T-helper 2 cell treated with Interferon-gamma antibody and Interleukin-4, amounts not matched to agents 5 μg/mL and 100 μg/mL, for 36 hours (primary cell): ENCODE data around the gene TMEM187.
A peak's percentile ranks its signal among the peaks of the same experiment; 100 is the strongest.
"Not testable (repeated sequence)": the region's sequence is repeated elsewhere in the genome, so short reads cannot be mapped to it uniquely, and the experiment has no call there.

Source experiments
- DNase-seq: peaks from one replicate; pipeline ENCODE4 v3.0.0; 2021; ENCODE audit warnings: low spot score
- H3K27ac Mint-ChIP-seq: one replicate; pipeline ENCODE4 v1.8.0; 2021; ENCODE audit warnings: mild to moderate bottlenecking, mixed read lengths
- H3K27me3 Mint-ChIP-seq: one replicate; pipeline ENCODE4 v1.8.0; 2021; ENCODE audit warnings: low read depth, mixed read lengths
- H3K36me3 Mint-ChIP-seq: one replicate; pipeline ENCODE4 v1.8.0; 2021; ENCODE audit warnings: low read depth, mixed read lengths
- H3K4me1 Mint-ChIP-seq: one replicate; pipeline ENCODE4 v1.8.0; 2021; ENCODE audit warnings: low read depth, mixed read lengths
- H3K4me3 Mint-ChIP-seq: one replicate; pipeline ENCODE4 v1.8.0; 2022; ENCODE audit warnings: mild to moderate bottlenecking, moderate library complexity, mixed read lengths
- H3K9me3 Mint-ChIP-seq: one replicate; pipeline ENCODE4 v1.8.0; 2021; ENCODE audit warnings: mixed read lengths

Gene TMEM187

GRCh38 chrX:153981231-153981630 is 8.7 kb downstream of the TMEM187 start:
- Mint-ChIP-seq H3K4me3 (peak overlapping the region; percentile 84), H3K9me3 (no peaks in the 10 kb centered on the region), H3K36me3 (no peaks in the 10 kb centered on the region), H3K27ac (peak overlapping the region; percentile 93), H3K4me1 (peaks cover 33% of the 10 kb centered on the region), H3K27me3 (no peaks in the 10 kb centered on the region)
- no peak for DNase-seq

GRCh38 chrX:153981771-153982533 is 9.4 kb downstream of the TMEM187 start:
- Mint-ChIP-seq H3K27ac (peak overlapping the region; percentile 93), H3K4me3 (peak overlapping the region; percentile 84), H3K27me3 (no peaks in the 10 kb centered on the region), H3K36me3 (no peaks in the 10 kb centered on the region), H3K4me1 (peaks cover 33% of the 10 kb centered on the region), H3K9me3 (no peaks in the 10 kb centered on the region)
- peak; percentile 81 for DNase-seq

DNA sequence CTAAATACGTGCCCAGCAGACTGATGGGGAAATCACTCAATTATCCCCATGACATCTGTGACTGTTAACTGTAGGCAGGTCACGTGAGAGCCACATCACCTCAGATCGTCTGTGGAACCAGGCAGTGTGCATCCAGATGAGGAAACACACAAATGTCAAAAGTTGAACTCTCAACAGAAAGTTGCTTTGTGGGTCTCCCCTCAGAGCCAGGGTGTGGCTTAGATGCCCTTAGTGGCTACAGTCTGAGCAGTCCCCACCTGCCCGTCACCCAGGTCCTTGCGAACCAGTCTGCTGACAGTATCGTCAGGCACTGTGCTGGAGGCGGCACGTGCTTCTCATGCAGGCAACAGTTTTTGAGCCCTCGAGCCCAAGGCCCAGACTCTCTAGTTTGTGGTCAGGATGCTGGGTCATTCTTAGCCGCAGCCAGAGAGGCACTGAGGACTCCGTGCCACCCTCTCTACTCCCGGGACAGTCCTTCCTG is 10.8 kb downstream of the TMEM187 start:
- Mint-ChIP-seq H3K4me1 (peaks cover 33% of the 10 kb centered on the region), H3K36me3 (no peaks in the 10 kb centered on the region), H3K27ac (peak overlapping the region; percentile 70), H3K27me3 (no peaks in the 10 kb centered on the region), H3K9me3 (no peaks in the 10 kb centered on the region), H3K4me3 (peak overlapping the region; percentile 84)
- DNase-seq, result no peak

DNA sequence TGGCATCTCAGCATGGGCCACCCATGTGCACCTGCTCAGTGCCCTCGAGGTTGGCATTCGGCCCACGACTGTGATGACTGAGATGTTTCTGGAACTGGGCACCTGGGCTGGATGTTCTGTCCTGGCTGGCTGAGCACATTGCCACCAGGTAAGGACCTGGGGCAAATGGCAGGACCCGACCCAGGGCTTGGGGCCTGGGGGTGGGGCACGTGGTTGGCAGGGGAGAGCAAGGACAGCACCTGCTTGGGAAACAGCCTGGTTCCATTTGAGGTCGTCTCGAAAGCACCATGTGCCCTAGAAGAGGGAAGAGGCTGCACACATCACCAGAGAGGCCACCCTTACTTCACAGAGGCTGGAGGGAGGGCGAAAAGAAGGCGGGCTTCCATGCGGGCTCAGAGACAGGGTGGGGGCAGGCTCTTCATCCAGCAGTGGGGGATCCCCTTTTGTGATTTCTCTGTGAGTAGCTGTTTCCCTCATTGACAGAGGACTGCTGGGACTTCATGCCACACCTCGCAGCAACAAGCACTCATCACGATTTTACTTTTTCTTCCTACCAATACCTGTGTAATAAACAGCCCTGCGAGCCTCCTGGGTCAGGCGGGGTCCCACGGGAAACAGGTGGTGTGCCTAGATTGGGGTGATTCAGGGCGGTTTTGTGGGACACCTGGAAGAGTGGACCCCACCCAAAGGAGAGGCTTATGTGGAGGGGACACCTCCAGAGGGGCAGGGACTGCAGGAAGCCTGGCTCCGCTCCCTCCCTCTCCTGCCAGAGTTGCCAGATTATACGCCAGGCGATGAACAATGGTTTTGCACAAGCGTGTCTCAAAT is 12.0 kb downstream of the TMEM187 start:
- Mint-ChIP-seq H3K27ac (peak overlapping the region; percentile 93), H3K9me3 (no peaks in the 10 kb centered on the region), H3K4me1 (peaks cover 36% of the 10 kb centered on the region), H3K27me3 (no peaks in the 10 kb centered on the region), H3K4me3 (peak overlapping the region; percentile 77), H3K36me3 (no peaks in the 10 kb centered on the region)
- DNase-seq, result no peak

DNA sequence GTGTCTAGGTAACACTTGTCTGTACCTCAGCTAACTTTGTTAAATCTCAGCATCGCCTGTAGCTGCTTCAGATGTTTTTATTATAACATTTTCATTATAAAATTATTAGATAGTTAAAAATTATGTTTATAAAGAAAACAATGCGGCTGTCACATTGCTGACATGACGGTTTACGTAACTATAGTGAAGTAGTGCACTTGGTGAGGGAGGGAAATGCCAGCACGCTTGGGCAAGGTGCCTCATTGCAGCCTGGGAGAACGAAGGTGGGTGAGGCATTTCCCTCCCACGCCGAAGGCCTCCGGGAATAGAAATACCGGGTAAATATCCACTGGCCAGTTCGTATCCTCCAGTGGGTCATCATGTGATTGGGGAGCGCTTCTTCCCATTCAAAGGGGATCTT is 15.9 kb downstream of the TMEM187 start:
- DNase-seq, result no peak
- Mint-ChIP-seq H3K9me3 (no peaks in the 10 kb centered on the region), H3K36me3 (no peaks in the 10 kb centered on the region), H3K27me3 (no peaks in the 10 kb centered on the region), H3K27ac (no peak overlapping the region), H3K4me1 (peaks cover 14% of the 10 kb centered on the region), H3K4me3 (no peak overlapping the region)

- peaks cover 6% of the 10 kb centered on the region for H3K4me1 Mint-ChIP-seq
- H3K4me3 Mint-ChIP-seq, result no peak overlapping the region
- H3K27me3 Mint-ChIP-seq, result no peaks in the 10 kb centered on the region
- H3K36me3 Mint-ChIP-seq, result no peaks in the 10 kb centered on the region
- H3K27ac Mint-ChIP-seq, result no peak overlapping the region
- no peak for DNase-seq
- no peaks in the 10 kb centered on the region for H3K9me3 Mint-ChIP-seq
These were observed 17.6 kb downstream of the TMEM187 start for GRCh38 chrX:153989973-153990655.

GRCh38 chrX:153991013-153991580 is 18.5 kb downstream of the TMEM187 start:
- Mint-ChIP-seq H3K4me3 (no peak overlapping the region), H3K9me3 (no peaks in the 10 kb centered on the region), H3K27me3 (no peaks in the 10 kb centered on the region), H3K27ac (no peak overlapping the region), H3K36me3 (no peaks in the 10 kb centered on the region), H3K4me1 (peaks cover 6% of the 10 kb centered on the region)
- DNase-seq, result no peak

- Mint-ChIP-seq H3K27me3 (no peaks in the 10 kb centered on the region), H3K4me1 (peaks cover 6% of the 10 kb centered on the region), H3K4me3 (no peak overlapping the region), H3K36me3 (no peaks in the 10 kb centered on the region), H3K9me3 (no peaks in the 10 kb centered on the region), H3K27ac (no peak overlapping the region)
- no peak for DNase-seq
These were observed 19.6 kb downstream of the TMEM187 start for GRCh38 chrX:153992180-153992579.

DNA sequence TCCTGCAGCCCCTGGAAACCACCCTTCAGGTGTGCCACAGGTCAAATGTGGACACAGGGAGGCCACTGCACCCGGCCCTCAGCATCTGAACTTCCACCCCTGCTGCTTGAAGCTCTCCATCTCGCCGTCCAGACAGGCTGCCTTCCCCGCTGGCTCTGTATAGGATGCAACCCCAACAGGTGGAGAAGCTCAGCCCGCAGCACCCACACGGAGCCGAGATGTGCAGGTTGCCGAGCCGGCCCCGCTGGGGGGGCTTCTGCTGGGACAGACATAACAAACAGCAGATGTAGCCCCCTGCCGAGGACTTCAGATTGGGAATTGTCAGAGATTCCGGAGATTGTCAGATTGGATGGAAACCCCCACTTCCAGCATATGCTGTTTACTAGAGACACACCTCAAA is 20.5 kb downstream of the TMEM187 start:
- no peak overlapping the region for H3K27ac Mint-ChIP-seq
- no peak for DNase-seq
- no peaks in the 10 kb centered on the region for H3K27me3 Mint-ChIP-seq
- H3K9me3 Mint-ChIP-seq, result no peaks in the 10 kb centered on the region
- no peaks in the 10 kb centered on the region for H3K36me3 Mint-ChIP-seq
- no peak overlapping the region for H3K4me3 Mint-ChIP-seq
- peaks cover 6% of the 10 kb centered on the region for H3K4me1 Mint-ChIP-seq

DNA sequence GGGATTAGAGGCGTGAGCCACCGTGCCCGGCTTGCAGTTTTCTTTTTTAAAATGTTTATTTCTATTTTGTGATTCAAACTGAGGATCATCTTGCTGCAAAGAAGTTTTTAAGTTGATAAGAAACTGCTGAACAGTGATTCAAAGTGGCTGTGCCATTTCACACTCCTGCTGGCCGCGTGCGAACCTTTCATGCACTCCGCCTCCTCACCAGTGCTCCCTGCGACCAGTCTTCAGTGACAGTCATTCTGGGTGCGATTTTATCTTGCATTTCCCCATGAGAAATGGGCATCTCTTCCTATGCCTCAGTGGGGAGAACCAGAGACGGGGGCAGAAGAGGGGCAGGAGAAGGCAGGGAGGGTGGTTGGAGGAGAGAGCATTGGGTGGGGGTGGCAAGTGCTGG is 21.4 kb downstream of the TMEM187 start:
- H3K4me3 Mint-ChIP-seq, result no peak overlapping the region
- H3K9me3 Mint-ChIP-seq, result no peaks in the 10 kb centered on the region
- H3K27ac Mint-ChIP-seq, result no peak overlapping the region
- peaks cover 6% of the 10 kb centered on the region for H3K4me1 Mint-ChIP-seq
- no peaks in the 10 kb centered on the region for H3K36me3 Mint-ChIP-seq
- no peaks in the 10 kb centered on the region for H3K27me3 Mint-ChIP-seq
- DNase-seq, result no peak

- H3K36me3 Mint-ChIP-seq, H3K9me3 Mint-ChIP-seq, DNase-seq, H3K4me1 Mint-ChIP-seq, H3K4me3 Mint-ChIP-seq, H3K27ac Mint-ChIP-seq, H3K27me3 Mint-ChIP-seq: not testable (repeated sequence)
These were observed 21.8 kb downstream of the TMEM187 start for GRCh38 chrX:153994398-153994797.

GRCh38 chrX:153995504-153995903 is 22.9 kb downstream of the TMEM187 start:
- no peaks in the 10 kb centered on the region for H3K4me1 Mint-ChIP-seq
- DNase-seq, result no peak
- no peaks in the 10 kb centered on the region for H3K9me3 Mint-ChIP-seq
- no peak overlapping the region for H3K4me3 Mint-ChIP-seq
- H3K27me3 Mint-ChIP-seq, result no peaks in the 10 kb centered on the region
- H3K27ac Mint-ChIP-seq, result no peak overlapping the region
- no peaks in the 10 kb centered on the region for H3K36me3 Mint-ChIP-seq

DNA sequence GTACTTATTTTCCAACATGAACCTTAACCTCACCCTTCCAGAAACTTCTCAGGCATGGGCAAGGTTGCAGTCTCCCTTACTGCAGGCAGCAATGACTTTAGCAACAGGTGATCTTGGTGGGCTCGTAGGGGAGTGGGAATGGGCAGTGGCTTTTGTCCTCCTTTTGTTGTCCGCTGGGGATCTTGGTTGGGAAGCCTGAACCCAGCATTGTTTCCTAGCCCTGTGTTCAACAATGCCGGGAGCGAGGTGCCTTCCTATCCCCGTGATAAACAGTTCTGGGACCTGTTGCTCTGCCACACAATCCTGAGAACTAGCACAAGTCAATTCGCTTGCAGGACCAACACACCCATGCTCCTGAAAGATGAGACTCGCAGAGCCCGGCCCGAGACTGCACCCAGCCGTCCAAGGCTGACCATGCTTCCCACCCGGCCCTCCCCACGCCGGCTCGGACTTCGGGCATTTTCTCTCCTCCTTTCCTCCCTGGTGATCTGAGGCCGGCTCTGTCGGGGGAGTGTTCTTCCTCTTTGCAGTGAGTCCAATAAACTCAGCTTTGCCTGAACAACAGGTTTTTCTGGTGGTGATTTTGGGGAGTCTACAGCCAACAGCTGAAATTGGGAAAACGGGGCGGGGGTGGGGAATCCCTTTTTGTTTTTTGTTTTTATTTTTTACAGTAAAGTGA is 26.9 kb downstream of the TMEM187 start:
- no peak overlapping the region for H3K4me3 Mint-ChIP-seq
- H3K27ac Mint-ChIP-seq, result no peak overlapping the region
- H3K27me3 Mint-ChIP-seq, result no peaks in the 10 kb centered on the region
- H3K9me3 Mint-ChIP-seq, result no peaks in the 10 kb centered on the region
- H3K4me1 Mint-ChIP-seq, result peaks cover 10% of the 10 kb centered on the region
- no peak for DNase-seq
- H3K36me3 Mint-ChIP-seq, result peaks cover 6% of the 10 kb centered on the region
